Gastroesophageal sphincter (tissue), 3 donors: ENCODE measurements around the gene CD300A.

Experiments used
- CTCF ChIP-seq, 4 experiments: fragments of 200-600 bp in 2 of 4; fragments of 450-650 bp in 2 of 4; sonication (generic) in 1 of 4; IDR thresholded peaks; one replicate each; pipeline ENCODE4 v1.5.1; 2017 to 2019; ENCODE audit warnings: antibody characterized with exemption in 4 of 4, mild to moderate bottlenecking in 2 of 4, moderate library complexity in 2 of 4
- POLR2A ChIP-seq, 2 donors: fragments of 450-650 bp; IDR thresholded peaks; one replicate each; pipeline ENCODE4 v1.6.1; 2017; ENCODE audit warnings: antibody characterized with exemption in 2 of 2, mild to moderate bottlenecking in 2 of 2, moderate library complexity in 1 of 2

DNA sequence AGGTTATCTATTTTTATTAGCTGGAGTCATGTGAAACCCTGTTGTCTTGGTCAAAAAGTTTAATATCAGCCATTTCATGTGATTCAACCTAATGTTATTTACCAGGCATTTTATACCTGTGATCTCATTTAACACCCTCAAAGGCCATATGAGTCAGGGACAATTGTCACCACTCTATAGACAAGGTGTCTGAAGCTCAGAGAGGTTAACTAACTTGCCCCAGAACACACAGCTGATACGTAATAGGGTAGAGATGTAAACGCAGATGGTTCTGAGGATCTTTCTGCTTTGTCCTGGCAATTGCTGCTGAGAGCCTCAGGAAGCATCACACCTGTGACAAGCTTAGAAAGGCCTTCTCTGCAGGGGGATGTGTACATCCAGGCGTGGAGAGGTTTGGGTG lies 4.9 kb downstream of the CD300A start:
- TF ChIP-seq POLR2A (IDR thresholded peaks at IDR 0.05) (no peak), CTCF (IDR thresholded peaks at IDR 0.05) (no peak)
